Liver (tissue), 9 donors: ENCODE measurements around the gene MRPL37. TPM values are rescaled to one million over a fixed set of nuclear protein-coding genes. Genes with fewer than 3 reads are reported as not detected.
"Not testable (repeated sequence)": the region's sequence is repeated elsewhere in the genome, so short reads cannot be mapped to it uniquely, and the experiment has no call there.

Experiments
- DNase-seq: peaks from one replicate; pipeline ENCODE4 v3.0.0-alpha.2; 2017; ENCODE audit warnings: low spot score
- H3K27ac ChIP-seq, 2 donors: one replicate each; pipeline ENCODE4 v1.7.0; 2013; ENCODE audit warnings: inconsistent platforms in 2 of 2, low read length in 2 of 2, control low read depth in 1 of 2, low read depth in 1 of 2, mild to moderate bottlenecking in 1 of 2
- H3K27me3 ChIP-seq, 4 donors: one replicate each; pipeline versions ENCODE4 v1.6.1 to v1.7.0; 2013; ENCODE audit warnings: low read length in 3 of 4, inconsistent platforms in 1 of 4, mild to moderate bottlenecking in 1 of 4, moderate library complexity in 1 of 4; ENCODE audit not compliant: control insufficient read depth in 4 of 4, insufficient read depth in 4 of 4
- H3K36me3 ChIP-seq, 4 donors: one replicate each; pipeline versions ENCODE4 v1.6.1 to v1.7.0; 2013; ENCODE audit warnings: low read length in 3 of 4, mild to moderate bottlenecking in 3 of 4, low read depth in 1 of 4, moderate library complexity in 1 of 4; ENCODE audit not compliant: control insufficient read depth in 4 of 4, insufficient read depth in 3 of 4
- H3K4me1 ChIP-seq, 4 donors: one replicate each; pipeline versions ENCODE4 v1.6.1 to v1.7.0; 2013; ENCODE audit warnings: low read length in 3 of 4, mild to moderate bottlenecking in 3 of 4, moderate library complexity in 1 of 4; ENCODE audit not compliant: control insufficient read depth in 4 of 4, insufficient read depth in 4 of 4
- H3K4me3 ChIP-seq, 3 donors: one replicate each; pipeline versions ENCODE4 v1.6.1 to v1.7.0; 2013; ENCODE audit warnings: low read length in 3 of 3, control low read depth in 1 of 3, low read depth in 1 of 3, mild to moderate bottlenecking in 1 of 3
- H3K9ac ChIP-seq, 2 donors: one replicate each; pipeline ENCODE4 v1.7.0; 2013; ENCODE audit warnings: low read length in 2 of 2, mild to moderate bottlenecking in 2 of 2, moderate library complexity in 2 of 2, control low read depth in 1 of 2, low read depth in 1 of 2
- H3K9me3 ChIP-seq, 4 donors: one replicate each; pipeline versions ENCODE4 v1.6.1 to v1.7.0; 2013; ENCODE audit warnings: low read length in 3 of 4; ENCODE audit not compliant: control insufficient read depth in 4 of 4
- EGR1 ChIP-seq, 2 donors: IDR thresholded peaks; 2 replicates each; pipeline ENCODE4 v1.6.1; 2016 to 2018; ENCODE audit warnings: antibody characterized with exemption in 2 of 2, low read depth in 2 of 2
- FOXA2 ChIP-seq: IDR thresholded peaks from 2 replicates; pipeline ENCODE4 v1.6.1; 2016; ENCODE audit warnings: antibody characterized with exemption
- HNF4A ChIP-seq, 2 donors: conservative IDR thresholded peaks; 2 replicates each; pipeline ENCODE4 v1.6.1; 2016; ENCODE audit warnings: antibody characterized with exemption in 2 of 2, mild to moderate bottlenecking in 2 of 2
- HNF4G ChIP-seq: IDR thresholded peaks from 2 replicates; pipeline ENCODE4 v1.6.1; 2016; ENCODE audit warnings: antibody characterized with exemption
- JUND ChIP-seq, 2 donors: IDR thresholded peaks; 2 replicates each; pipeline ENCODE4 v1.6.1; 2016; ENCODE audit warnings: antibody characterized with exemption in 2 of 2
- NR2F2 ChIP-seq: IDR thresholded peaks from 2 replicates; pipeline ENCODE4 v1.6.1; 2016; ENCODE audit warnings: antibody characterized with exemption
- RAD21 ChIP-seq, 2 donors: IDR thresholded peaks; 2 replicates each; pipeline ENCODE4 v1.6.1; 2016; ENCODE audit warnings: antibody characterized with exemption in 2 of 2, mild to moderate bottlenecking in 2 of 2
- RXRA ChIP-seq, 2 donors: IDR thresholded peaks; 2 replicates each; pipeline ENCODE4 v1.6.1; 2017 to 2018; ENCODE audit warnings: antibody characterized with exemption in 2 of 2, mild to moderate bottlenecking in 1 of 2
- TAF1 ChIP-seq: conservative IDR thresholded peaks from 2 replicates; pipeline ENCODE4 v1.6.1; 2016; ENCODE audit warnings: antibody characterized with exemption, mild to moderate bottlenecking
- YY1 ChIP-seq: IDR thresholded peaks from 2 replicates; pipeline ENCODE4 v1.6.1; 2016; ENCODE audit warnings: antibody characterized with exemption, mild to moderate bottlenecking
- WGBS: extraction: QIAGEN DNeasy Blood & Tissue Kit; methylation state at CpG from one replicate; pipeline ENCODE4 v1.1.7; 2013; 5-methylcytosine and 5-hydroxymethylcytosine counted together
- polyA plus RNA-seq, 2 donors: library from polyadenylated mRNA; stranded (reverse) in 1 of 2; unstranded in 1 of 2; fragments of 200-250 nt in 1 of 2; fragments of >200 nt in 1 of 2; fragmentation: Nextera tagmentation in 1 of 2; extraction: Ambion mirVana in 1 of 2; gene quantifications; one replicate each; pipeline versions ENCODE4 v1.2.1 to v1.2.3, GENCODE V29; 2013 to 2015
- total RNA-seq, 2 donors: library from RNA; depleted of rRNA; stranded (reverse); fragments of >200 nt; gene quantifications; one replicate each; pipeline ENCODE4 v1.2.3, GENCODE V29; 2014
- TF ChIP-seq, protein P1 (sequence below): fragments of 150-350 bp; IDR thresholded peaks from 2 replicates; pipeline ENCODE4 v1.5.1; 2017; ENCODE audit warnings: improper control_type of control experiment, low read depth, low read length; ENCODE audit not compliant: missing input control
- TF ChIP-seq, protein P2 (sequence below): IDR thresholded peaks from 2 replicates; pipeline ENCODE4 v1.6.1; 2016; ENCODE audit warnings: antibody characterized with exemption
- TF ChIP-seq, protein P3 (sequence below): IDR thresholded peaks from 2 replicates; pipeline ENCODE4 v1.6.1; 2016; ENCODE audit warnings: antibody characterized with exemption
- TF ChIP-seq, protein P4 (sequence below): IDR thresholded peaks from 2 replicates; pipeline ENCODE4 v1.6.1; 2016; ENCODE audit warnings: antibody characterized with exemption
- donor health status: healthy.
- donor health status: healthy.
- donor health status: healthy.
- donor health status: healthy.
- donor health status: healthy.

Gene MRPL37
- total and polyA plus RNA-seq, 4 donors, result 34.7 to 114 (median 69.2) TPM

DNA sequence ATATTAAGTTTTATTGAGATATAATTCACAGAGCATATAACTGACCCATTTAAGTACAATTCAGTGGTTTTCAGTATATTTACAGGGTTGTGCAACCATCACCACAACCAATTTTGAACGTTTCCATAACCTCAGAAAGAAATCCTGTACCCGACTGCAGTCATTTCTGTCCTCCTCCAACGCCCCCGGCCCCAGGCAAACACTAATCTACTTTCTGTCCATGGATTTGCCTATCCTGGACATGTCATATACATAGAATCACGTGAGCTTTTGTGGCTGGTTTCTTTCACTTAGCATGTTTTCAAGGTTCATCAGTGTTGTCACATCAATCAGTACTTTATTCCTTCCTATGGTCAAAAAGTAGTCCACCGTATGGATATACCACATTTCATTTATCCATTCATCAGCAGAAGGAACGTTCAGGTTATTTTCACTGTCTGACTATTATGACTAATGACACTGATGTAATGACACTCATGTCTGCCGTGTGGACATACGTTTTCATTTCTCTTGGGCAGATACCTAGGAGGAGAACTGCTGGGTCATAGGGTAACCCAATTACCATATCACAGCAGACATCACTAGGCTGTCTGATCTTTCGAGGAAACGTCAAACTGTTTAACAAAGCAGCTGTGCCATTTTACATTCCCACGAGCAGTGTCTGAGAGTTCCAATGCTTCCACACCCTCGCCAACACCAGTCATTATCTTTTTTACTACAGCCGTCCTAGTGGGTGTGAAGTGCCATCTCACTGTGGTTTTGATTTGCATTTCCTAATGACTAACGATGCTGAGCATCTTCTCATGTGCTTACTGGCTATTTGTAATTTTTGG is 30.8 kb downstream of the MRPL37 start:
- Histone ChIP-seq H3K36me3 (peaks cover 3 to 5% (median 4%) of the 10 kb centered on the region in 4 donors), H3K27me3 (no peaks in the 10 kb centered on the region), H3K4me3 (no peak overlapping the region), H3K9me3 (no peaks in the 10 kb centered on the region), H3K4me1 (no peaks in the 10 kb centered on the region), H3K27ac (no peak overlapping the region), H3K9ac (no peak overlapping the region)
- 83% methylated on average over 15 of the region's 15 CpGs for WGBS
- no peak for TF ChIP-seq FOXA2
- TF ChIP-seq, protein P1, sequence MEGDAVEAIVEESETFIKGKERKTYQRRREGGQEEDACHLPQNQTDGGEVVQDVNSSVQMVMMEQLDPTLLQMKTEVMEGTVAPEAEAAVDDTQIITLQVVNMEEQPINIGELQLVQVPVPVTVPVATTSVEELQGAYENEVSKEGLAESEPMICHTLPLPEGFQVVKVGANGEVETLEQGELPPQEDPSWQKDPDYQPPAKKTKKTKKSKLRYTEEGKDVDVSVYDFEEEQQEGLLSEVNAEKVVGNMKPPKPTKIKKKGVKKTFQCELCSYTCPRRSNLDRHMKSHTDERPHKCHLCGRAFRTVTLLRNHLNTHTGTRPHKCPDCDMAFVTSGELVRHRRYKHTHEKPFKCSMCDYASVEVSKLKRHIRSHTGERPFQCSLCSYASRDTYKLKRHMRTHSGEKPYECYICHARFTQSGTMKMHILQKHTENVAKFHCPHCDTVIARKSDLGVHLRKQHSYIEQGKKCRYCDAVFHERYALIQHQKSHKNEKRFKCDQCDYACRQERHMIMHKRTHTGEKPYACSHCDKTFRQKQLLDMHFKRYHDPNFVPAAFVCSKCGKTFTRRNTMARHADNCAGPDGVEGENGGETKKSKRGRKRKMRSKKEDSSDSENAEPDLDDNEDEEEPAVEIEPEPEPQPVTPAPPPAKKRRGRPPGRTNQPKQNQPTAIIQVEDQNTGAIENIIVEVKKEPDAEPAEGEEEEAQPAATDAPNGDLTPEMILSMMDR, result no peak
- no peak for TF ChIP-seq EGR1 (IDR thresholded peaks at IDR 0.05; ENCODE audit: low read depth in 2 of 2)
- TF ChIP-seq TAF1, result no peak
- TF ChIP-seq, protein P2, sequence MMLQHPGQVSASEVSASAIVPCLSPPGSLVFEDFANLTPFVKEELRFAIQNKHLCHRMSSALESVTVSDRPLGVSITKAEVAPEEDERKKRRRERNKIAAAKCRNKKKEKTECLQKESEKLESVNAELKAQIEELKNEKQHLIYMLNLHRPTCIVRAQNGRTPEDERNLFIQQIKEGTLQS, result no peak
- TF ChIP-seq, protein P3, sequence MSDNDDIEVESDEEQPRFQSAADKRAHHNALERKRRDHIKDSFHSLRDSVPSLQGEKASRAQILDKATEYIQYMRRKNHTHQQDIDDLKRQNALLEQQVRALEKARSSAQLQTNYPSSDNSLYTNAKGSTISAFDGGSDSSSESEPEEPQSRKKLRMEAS, result no peak
- no peak for TF ChIP-seq JUND (IDR thresholded peaks at IDR 0.05)
- no peak for TF ChIP-seq HNF4G
- TF ChIP-seq RXRA (IDR thresholded peaks at IDR 0.05), result no peak
- TF ChIP-seq RAD21 (IDR thresholded peaks at IDR 0.05), result no peak
- TF ChIP-seq NR2F2, result no peak
- no peak for TF ChIP-seq HNF4A (conservative IDR thresholded peaks at IDR 0.05)
- no peak for DNase-seq

DNA sequence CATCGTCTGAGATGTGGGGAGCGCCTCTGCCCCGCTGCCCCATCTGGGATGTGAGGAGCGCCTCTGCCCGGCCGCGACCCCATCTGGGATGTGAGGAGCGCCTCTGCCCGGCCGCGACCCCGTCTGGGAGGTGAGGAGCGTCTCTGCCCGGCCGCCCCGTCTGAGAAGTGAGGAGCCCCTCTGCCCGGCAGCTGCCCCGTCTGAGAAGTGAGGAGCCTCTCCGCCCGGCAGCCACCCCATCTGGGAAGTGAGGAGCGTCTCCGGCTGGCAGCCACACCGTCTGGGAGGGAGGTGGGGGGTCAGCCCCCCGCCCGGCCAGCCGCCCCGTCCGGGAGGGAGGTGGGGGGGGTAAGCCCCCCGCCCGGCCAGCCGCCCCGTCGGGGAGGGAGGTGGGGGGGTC is 33.2 kb downstream of the MRPL37 start:
- H3K9ac ChIP-seq, H3K9me3 ChIP-seq, H3K27ac ChIP-seq, H3K4me1 ChIP-seq, H3K4me3 ChIP-seq, H3K27me3 ChIP-seq, DNase-seq: not testable (repeated sequence)
- WGBS, result 98% methylated on average over 32 of the region's 33 CpGs
- H3K36me3 ChIP-seq, result peaks cover 7 to 19% (median 14%) of the 10 kb centered on the region in 4 donors

DNA sequence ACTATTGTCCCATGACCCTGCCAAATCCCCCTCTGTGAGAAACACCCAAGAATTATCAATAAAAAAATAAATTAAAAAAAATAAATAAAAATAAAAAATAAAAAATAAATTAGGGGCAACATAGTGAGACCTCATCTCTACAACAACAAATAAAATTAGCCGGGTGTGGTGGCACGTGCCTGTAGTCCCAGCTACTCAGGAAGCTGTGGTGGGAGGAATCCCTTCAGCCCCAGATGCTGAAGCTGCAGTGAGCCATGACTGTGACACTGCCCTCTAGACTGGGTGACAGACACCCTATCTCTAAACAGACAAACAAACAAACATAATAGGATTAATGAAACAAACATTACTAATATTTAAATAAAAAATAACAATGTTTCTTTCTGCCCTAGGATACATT is 34.3 kb downstream of the MRPL37 start:
- WGBS, result 83% methylated on average over 2 of the region's 2 CpGs
- TF ChIP-seq, protein P2, result no peak
- TF ChIP-seq RXRA (IDR thresholded peaks at IDR 0.05) (no peak), JUND (IDR thresholded peaks at IDR 0.05) (no peak), NR2F2 (no peak), FOXA2 (no peak), TAF1 (no peak), YY1 (no peak)
- TF ChIP-seq, protein P4, sequence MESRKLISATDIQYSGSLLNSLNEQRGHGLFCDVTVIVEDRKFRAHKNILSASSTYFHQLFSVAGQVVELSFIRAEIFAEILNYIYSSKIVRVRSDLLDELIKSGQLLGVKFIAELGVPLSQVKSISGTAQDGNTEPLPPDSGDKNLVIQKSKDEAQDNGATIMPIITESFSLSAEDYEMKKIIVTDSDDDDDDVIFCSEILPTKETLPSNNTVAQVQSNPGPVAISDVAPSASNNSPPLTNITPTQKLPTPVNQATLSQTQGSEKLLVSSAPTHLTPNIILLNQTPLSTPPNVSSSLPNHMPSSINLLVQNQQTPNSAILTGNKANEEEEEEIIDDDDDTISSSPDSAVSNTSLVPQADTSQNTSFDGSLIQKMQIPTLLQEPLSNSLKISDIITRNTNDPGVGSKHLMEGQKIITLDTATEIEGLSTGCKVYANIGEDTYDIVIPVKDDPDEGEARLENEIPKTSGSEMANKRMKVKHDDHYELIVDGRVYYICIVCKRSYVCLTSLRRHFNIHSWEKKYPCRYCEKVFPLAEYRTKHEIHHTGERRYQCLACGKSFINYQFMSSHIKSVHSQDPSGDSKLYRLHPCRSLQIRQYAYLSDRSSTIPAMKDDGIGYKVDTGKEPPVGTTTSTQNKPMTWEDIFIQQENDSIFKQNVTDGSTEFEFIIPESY, result no peak
- TF ChIP-seq, protein P3, result no peak
- TF ChIP-seq, protein P1, result no peak
- Histone ChIP-seq H3K27ac (no peak overlapping the region), H3K9ac (no peak overlapping the region), H3K36me3 (peaks cover 11 to 30% (median 19%) of the 10 kb centered on the region in 4 donors), H3K9me3 (no peaks in the 10 kb centered on the region), H3K27me3 (no peaks in the 10 kb centered on the region), H3K4me1 (no peaks in the 10 kb centered on the region), H3K4me3 (no peak overlapping the region)
- DNase-seq, result no peak
